Fibroblast of skin of right quadriceps (primary cell): ENCODE data around the gene SLC22A14.
A peak's percentile ranks its signal among the peaks of the same experiment; 100 is the strongest.
"Not testable (repeated sequence)": the region's sequence is repeated elsewhere in the genome, so short reads cannot be mapped to it uniquely, and the experiment has no call there.

Experiments used
- DNase-seq: peaks from one replicate; pipeline ENCODE4 v3.0.0-alpha.2; 2013

The SLC22A14 gene

GRCh38 chr3:38314764-38315487 lies 32.8 kb downstream of the SLC22A14 start:
- no peak for DNase-seq

- no peak for DNase-seq
Measured at GRCh38 chr3:38315488-38316230, 33.6 kb downstream of the SLC22A14 start.

DNA sequence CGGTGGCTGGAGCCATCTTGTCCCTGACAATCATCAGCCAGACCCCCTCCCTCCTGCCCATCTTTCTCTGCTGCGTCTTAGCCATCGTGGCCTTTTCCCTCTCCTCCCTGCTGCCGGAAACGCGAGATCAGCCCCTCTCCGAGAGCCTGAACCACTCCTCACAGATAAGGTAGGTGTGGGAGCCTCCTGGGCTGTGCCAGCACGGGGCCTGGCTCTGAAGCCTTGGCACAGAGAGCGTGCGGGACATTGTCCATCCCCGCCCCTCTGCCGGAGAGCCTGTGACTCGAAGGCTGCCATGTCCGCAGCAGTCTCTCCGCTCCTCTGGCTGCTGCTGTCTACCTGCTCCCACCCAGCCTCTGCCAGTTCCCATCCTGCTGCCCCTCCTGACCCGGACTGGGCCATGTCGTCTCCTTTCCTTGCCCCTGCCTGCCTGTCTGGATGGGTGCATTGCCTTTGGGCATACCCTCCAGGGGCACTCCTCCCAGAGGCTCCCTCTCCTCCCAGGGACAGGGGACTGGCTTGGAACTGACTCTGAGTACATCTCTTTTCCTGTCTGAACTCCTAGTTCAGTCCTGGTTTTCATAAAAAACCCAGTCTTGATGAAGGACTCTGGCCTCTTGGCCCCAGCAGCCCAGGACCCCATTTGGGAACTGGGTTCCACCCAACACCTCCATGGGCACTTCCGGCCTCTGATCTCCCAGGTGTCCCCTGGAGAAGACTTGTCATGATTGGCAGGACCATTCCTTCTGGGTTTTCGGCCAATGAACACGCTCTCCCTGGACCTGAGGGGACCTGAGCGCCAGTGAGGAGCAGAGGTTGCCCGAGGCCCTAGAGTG lies 34.5 kb downstream of the SLC22A14 start:
- DNase-seq: no peak

DNA sequence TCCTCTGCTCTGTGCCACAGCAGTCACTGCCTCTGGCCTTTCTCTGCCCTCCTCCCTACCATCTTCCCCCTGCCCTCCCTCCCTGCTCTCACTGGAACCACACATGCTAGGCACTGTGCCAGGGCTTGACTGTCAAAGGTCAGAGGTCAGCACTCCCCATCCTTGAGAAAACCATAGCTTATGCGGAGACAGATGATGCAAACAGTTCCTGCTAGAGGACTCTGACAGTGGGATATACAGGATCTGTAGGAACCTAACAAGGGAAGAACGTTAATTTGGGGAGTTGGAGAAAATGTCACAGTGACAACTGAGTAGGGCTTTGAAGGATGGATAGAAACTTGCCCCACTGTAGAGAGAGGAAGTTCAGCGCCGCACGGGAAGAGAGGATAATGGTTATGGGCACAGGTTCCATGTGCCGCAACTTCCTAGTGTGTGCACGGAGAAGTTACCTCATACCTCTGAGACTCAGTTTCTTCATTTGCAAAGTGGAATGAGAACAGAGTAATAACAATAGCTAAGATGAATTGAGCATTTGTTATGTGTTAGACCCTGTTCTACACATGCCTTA lies 35.2 kb downstream of the SLC22A14 start:
- no peak for DNase-seq

DNA sequence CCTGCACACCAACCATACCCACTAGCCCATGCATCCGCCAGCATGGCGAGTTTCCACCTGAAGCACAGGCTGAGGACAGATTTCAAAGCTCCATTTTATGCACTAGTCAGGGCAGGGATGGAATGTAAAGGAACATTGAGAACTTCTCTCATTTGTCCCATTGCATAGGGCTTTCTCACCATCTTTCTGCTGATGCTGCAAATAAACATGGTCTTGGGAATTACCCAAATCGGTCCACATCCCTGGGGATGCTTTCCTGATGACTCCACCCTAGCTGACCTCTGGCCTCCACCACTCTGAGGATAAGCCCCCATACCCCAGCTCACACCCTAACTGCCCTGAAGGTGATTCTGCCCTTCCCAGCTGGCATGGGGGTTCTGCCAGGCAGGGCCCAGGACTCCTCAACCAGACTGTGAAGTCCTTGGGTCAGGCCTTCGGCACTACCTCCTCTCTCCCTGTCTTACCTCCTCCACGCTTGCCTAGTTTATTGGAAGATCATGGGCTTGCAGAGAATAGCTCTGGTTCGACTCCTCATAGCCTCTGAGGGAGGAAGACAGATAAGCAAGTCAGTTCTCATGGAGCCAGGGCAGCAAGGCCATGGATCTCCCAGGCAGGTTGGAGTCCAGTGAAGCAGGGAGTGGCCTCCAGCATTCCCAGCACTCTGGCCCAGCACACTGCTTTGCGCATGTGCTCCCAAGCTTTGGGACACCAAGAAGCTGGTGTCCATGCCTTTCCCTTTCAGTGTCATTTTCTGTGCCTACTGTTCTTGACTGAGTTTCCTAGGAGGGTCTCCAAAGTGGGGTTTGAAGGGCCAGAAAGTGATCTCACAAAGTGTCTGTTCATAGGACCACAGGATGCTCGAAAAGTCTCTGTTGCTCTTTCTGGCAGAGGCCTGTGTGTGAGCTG lies 36.9 kb downstream of the SLC22A14 start:
- no peak for DNase-seq

- DNase-seq: not testable (repeated sequence)
Measured at GRCh38 chr3:38320638-38321037, 38.5 kb downstream of the SLC22A14 start.

DNA sequence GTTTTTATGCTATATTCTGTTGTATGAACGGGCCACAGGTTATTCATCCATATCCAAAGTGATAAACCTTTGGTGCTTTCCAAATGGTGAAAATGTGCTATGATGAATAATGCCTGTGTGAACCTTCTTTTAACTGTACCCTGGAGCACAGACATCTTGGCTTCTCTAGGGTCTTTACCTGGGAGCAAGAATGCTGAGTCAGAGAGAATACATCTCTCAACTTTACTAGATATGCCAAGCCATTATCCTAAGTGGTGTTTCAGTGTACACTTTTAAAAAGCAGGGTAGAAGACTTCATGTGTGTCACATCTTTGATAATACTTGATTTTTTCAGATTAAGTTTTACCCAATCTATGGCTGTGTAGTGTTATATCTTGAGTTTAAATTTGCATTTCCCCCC lies 41.0 kb downstream of the SLC22A14 start:
- DNase-seq: no peak

DNA sequence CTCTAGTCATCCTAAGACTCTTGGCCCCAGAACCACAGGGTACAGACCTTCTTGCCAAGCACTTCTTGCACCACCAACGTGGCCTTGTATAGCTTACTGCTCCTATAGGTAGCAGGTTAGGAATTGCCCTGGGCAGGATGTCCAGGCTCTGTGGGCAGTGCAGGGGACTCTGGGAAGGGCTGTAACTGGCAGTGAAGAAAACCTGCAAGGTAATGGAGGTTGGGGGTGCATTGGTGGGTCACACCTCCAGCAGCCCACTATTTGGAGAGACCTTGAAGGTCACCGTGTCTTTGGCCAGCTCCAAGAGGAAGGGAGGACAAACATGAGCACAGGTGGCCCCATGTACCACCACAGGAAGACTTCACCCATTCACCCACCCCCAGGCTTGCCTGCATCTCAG lies 43.2 kb downstream of the SLC22A14 start:
- no peak for DNase-seq

GRCh38 chr3:38327335-38328009 lies 45.4 kb downstream of the SLC22A14 start:
- peak; percentile 68 for DNase-seq

DNA sequence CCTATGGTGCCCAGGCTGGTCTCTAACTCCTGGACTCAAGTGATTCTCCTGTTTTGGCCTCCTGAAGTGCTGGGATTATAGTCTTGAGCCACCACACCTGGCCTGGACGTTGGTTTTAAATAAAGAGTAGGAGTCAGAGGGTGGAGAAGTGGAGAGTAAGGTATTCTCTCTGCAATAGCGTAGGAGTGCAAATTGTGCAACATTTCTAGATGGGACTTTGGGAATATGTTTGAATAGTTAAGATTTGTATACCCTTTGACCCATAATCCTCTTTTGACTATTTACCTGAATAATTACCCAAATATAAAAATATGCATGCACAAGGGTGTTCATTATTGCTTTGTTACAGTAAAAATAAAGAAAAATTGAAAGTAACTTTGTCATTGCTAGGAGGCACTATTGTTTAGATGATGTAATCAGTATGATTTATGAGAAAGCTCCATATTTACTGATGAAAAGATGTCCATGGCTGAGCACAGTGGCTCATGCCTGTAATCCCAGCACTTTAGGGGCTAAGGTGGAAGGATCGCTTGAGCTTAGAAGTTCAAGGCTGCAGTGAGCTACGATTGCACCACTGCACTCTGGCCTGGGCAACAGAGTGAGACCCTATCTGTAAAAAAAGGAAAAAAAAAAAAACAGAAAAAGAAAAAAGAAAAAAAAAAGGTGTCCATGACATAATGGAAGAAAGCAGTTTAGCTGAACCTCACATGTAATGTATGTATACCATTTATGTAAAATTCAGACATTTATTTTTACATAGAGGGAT lies 49.3 kb downstream of the SLC22A14 start:
- no peak for DNase-seq

DNA sequence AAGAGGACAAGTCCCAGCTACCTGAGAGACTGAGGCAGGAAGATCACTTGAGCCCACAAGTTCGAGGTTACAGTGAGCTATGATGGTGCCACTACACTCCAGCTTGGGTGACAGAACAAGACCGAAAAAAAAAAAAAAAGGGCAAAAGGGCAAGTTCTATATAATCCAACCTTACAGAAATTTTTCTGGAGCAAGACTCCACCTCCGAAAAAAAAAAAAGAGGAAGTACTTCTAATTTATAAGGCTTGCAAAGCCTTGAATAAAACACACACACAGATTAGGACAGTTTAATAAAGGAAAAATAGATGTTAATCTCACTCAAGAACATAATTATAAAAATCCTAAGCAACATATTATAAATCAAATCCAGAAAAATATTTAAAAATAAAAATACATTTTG lies 50.1 kb downstream of the SLC22A14 start:
- no peak for DNase-seq

DNA sequence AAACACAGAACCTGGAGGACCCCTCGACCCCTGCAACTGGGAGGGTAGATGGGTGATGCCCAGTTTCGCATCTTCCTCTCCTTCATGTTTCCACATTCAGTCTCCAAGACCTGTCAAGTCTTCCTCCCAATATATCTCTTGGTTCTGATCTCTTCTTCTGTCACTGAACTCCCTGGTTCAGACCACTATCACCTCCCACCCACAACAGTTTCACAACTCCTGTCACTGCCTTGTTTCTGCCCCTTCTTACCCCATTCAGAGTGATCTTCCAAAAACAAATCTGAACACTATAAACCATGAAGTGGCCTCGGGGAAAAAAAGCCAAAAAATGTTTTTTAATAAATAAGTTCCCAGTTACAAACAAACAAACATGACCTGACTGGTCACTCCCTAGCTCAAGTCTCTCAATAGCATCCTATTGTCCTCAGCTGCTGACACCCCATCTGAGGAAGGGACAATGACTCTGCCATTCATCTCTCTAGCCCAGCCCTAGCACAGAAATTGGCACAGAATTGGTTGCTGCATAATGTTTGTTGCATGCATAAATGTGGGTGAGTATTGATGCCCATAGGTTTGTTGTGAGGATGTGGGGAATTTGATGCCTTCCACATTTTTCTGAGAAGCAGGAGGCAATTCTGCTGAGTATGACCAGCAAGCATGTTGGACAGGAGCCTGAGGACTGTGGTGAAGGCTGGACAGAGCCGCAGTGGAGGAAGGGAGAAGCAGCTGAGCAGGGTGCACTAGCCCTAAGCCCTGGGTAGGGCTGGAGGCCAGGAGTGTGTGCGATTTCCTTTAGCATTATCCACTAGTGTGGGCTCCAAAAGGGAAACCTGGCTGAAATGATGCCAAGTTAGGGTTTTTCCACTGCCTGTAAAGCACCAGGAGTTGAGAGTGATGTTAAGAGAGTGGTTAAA lies 52.3 kb downstream of the SLC22A14 start:
- peak; percentile 56 for DNase-seq

DNA sequence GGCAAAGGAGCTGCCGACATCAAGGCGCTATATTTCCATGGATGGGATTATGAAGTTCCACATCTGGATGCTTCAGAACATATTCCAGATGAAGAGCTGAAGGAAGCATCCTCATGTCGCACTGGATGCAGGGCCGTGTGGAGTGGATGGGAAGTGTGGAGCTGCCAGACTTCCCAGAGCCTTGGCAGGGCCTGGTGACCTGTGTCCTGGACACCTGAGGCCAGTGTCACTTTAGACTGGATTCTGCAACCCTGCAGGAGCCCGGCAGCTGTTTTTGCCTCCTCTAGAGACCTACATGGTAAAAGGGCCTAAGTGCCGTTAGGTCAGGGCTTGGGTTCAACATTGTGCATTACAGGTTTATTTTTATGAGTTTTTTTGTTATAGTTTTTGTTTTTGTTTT lies 53.2 kb downstream of the SLC22A14 start:
- DNase-seq: no peak

DNA sequence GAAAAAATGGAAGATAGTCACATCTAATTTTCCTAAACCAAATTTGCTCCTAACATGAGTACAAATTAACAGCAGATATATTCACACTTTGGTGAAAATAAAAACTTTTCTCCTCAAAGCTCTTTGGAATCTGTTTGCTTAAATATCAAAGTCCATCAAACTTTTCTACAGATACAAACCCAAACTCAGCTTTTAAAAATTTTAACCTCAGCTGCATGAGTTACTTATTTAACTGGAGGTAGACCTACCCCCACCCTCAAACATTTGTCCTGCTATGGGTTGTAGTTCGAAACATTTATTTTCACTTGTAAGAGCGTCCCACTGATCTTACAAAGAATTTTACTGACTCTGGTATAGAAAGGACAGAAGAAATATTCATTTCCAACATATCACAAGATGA lies 55.6 kb downstream of the SLC22A14 start:
- DNase-seq: no peak

- DNase-seq: no peak
Measured at GRCh38 chr3:38343797-38344594, 61.9 kb downstream of the SLC22A14 start.

DNA sequence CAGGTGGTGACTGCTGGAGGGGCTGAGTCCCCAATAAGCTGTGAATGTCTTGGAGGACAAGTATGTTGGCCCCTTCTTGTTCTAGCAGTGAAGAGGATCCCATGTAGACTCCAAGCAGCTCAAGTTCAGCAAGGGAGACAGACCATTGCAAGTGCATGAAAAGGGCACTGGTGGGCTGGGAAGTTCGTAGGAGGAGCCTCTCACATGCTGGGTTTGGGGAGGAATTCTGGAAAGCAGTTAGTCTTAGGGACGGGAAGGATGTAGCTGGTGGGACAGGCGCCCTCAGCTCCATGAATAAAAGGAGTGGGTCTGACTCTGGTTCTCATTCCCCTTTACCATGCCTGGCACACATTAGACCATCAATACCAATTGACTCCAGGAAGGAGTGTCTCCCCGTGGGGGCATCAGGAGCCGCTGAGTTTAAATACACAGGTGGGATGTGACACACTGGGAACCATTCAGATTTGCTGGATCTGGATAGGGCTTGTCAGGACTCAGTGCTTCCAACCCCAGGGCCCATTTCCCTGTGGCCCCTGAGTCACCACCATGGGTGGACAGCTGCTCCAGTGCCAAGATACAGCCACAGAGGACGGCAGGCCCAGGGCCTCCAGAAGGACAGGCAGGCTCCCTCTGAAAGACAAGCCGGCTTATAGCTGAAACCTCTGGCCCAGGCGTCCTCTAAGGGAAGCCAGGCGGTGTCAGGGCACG lies 63.9 kb downstream of the SLC22A14 start:
- no peak for DNase-seq

DNA sequence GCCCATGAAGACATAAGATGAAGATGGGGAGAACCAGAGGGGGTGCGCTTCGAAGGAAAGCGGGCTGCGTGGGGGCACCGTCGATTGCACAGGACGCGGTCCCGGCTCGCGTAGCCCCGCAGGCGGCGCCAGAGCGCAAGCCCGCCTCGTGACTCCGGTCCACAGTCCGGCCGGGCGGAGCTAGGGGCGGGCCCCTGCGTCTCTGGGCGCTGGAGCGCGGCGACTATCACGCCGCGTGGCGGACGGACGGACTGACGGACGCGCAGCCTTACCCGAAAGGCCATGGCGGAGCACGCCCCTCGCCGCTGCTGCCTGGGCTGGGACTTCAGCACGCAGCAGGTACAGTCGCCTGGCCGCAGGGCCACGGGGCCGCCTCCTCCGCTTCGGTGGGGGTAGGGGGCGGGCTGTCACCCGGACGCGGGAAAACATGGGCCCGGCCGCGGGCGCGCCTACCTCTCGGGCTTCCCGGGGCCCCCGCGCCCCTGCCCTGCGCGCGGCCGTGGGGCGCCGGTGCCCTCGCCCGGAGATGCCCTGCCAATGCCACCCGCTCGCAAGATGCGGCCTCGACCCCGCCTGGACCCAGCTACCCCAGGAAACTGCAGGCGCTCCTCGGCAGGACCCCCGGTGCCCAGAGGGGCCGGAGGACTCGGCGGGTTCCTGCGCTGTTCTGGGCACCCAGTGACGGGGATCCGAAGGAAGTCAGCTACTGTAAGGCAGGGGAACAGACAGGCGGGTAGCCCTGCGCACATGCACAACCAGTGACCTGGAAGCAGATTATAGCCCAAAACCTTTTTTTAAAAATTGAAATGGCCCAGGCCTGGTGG lies 64.7 kb downstream of the SLC22A14 start, which contains the start of gene XYLB:
XYLB (plus strand) TSS at position 199 of the 824 bp plus-strand sequence; CDS start at position 283, 84 bp downstream.
- peak; percentile 75 for DNase-seq
